Heart right ventricle (tissue), 16 donors: ENCODE results near the gene C10orf71. TPM values are rescaled to one million over a fixed set of nuclear protein-coding genes. Genes with fewer than 3 reads are reported as not detected.

Source experiments
- ATAC-seq, 8 donors: fragments of 200-7000 bp; cut with Tn5 transposase; one replicate each; pipeline ENCODE4 v1.9.1; 2020; ENCODE audit warnings: mild to moderate bottlenecking in 8 of 8, moderate library complexity in 8 of 8, moderate number of reproducible peaks in 1 of 8
- DNase-seq, 2 donors: peaks; one replicate each; pipeline ENCODE4 v3.0.0-alpha.2; 2020
- H3K27ac ChIP-seq, 10 donors: fragments of 200-600 bp; sonication (generic) in 2 of 10; one replicate each; pipeline versions ENCODE4 v1.5.0 to v1.8.0; 2020 to 2022; ENCODE audit warnings: mild to moderate bottlenecking in 3 of 10
- H3K27me3 ChIP-seq, 7 donors: fragments of 200-600 bp; one replicate each; pipeline ENCODE4 v1.8.0; 2021 to 2022; ENCODE audit warnings: mild to moderate bottlenecking in 2 of 7
- H3K36me3 ChIP-seq, 9 donors: fragments of 200-600 bp; sonication (generic) in 1 of 9; one replicate each; pipeline versions ENCODE4 v1.5.0 to v1.8.0; 2020 to 2022; ENCODE audit warnings: mild to moderate bottlenecking in 2 of 9
- H3K4me1 ChIP-seq, 9 donors: fragments of 200-600 bp; sonication (generic) in 1 of 9; one replicate each; pipeline versions ENCODE4 v1.5.0 to v1.8.0; 2020 to 2022; ENCODE audit warnings: mild to moderate bottlenecking in 4 of 9
- H3K4me3 ChIP-seq, 10 donors: fragments of 200-600 bp; sonication (generic) in 2 of 10; one replicate each; pipeline versions ENCODE4 v1.5.0 to v1.8.0; 2020 to 2022; ENCODE audit warnings: mild to moderate bottlenecking in 7 of 10, moderate library complexity in 2 of 10
- H3K9me3 ChIP-seq, 11 donors: fragments of 200-600 bp in 10 of 11; sonication (generic) in 2 of 11; one replicate each; pipeline versions ENCODE4 v1.5.0 to v1.8.0; 2013 to 2022; ENCODE audit warnings: mild to moderate bottlenecking in 2 of 11, control low read depth in 1 of 11, moderate library complexity in 1 of 11
- WGBS, 2 donors: extraction: QIAGEN DNeasy Blood & Tissue Kit; methylation state at CpG; one replicate each; pipeline ENCODE4 v1.1.7; 2013; ENCODE audit warnings: inconsistent platforms in 1 of 2; 5-methylcytosine and 5-hydroxymethylcytosine counted together
- intact Hi-C, 10 donors: fragments of 100-400 bp; cut with DNase I; formaldehyde crosslinking; loops; one replicate each; pipeline versions ENCODE4 v1.11.1 to v1.14.2; 2022
- polyA plus RNA-seq, 2 donors: library from polyadenylated mRNA; stranded (reverse); fragments of 200-250 nt; gene quantifications; one replicate each; pipeline ENCODE4 v1.2.3, GENCODE V29; 2013
- total RNA-seq, 10 donors: library from RNA; stranded (reverse); fragmentation: NEBNext Ultra II Directional in 3 of 10; extraction: Animal tissue kit (Norgen Biotek cat#: 25700) in 3 of 10; gene quantifications; one replicate each; pipeline versions ENCODE4 v1.2.1 to v1.2.4, GENCODE V29; 2021 to 2023
- TF ChIP-seq, protein P1 (sequence below), 9 donors: fragments of 200-600 bp; sonication (generic) in 2 of 9; IDR thresholded peaks; one replicate each; pipeline versions ENCODE4 v1.5.0 to v1.8.0; 2021 to 2022; ENCODE audit warnings: antibody characterized with exemption in 9 of 9, mild to moderate bottlenecking in 5 of 9, moderate library complexity in 1 of 9
- donor health status: Arrhythmogenic right ventricular cardiomyopathy.
- donor health status: ischemic (EF 13 %, LVEDD 7.1; RV severe dilation, severe dysfunction).
- donor health status: healthy with polysubstance abuse.
- donor health status: DM: no; HTN: yes; CAD: no.
- donor health status: DM: no; HTN: no; CAD: no.
- donor health status: ischemic (EF 25% LVEDD 6.9; RV normal size, moderate dysfunction).
- donor health status: ischemic (EF 25% LVEDD 5.7; RV mildly dilated, moderate dysfunction).
- donor health status: healthy.
- donor health status: DM: yes; HTN: yes; CAD: no.
- donor health status: Ischemic cardiomyopathy.
- donor health status: ischemic (EF 35%, LVEDD 5.7; RV mildly dilated, moderate dysfunction).
- donor health status: nonischemic (EF 11% LVEDD 7.7; RV severe dilation, severe dysfunction).
- donor health status: DM: yes; HTN: yes; CAD: no.
- donor health status: PGD.
- donor health status: ischemic (EF 29% LVEDD 5.4; RV normal size, mild dysfunction).
- donor health status: nonischemic (EF 23%, LVEDD 6.1; RV moderate dilation, normal function).

The C10orf71 gene
- total and polyA plus RNA-seq, 12 donors = 3.6 to 225 (median 149) TPM

DNA sequence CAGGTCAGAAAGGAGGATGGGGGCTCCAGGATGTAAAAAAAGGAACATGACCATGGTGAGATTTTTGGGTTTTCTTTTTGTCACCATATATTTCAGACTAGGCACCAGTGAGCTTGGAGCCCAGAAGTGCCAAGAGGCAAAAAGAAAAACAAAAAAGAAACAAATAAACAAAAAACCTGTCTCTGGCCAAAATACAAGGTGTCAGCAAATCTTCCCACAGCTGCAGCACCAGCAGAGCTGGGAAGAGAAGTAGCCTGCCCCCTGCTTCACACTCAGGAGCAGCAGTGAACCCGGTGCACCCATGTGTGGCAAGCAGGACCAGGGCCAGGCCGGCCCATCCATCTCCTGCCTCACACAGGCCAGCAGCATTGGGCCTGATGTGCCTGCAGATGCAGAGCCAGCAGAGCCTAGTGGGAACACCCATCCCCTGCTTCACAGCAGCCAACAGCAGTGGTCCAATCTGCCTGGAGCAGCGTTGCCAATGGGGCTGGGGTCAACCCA, 34.7 kb upstream of the C10orf71 start:
- ATAC-seq (no peak), DNase-seq (no peak)
- peaks cover 0 to 36% (median 15%) of the 10 kb centered on the region in 11 donors for H3K9me3 ChIP-seq
- WGBS, 2 donors = 92 to 98% methylated on average over 3 of the region's 3 CpGs
- intact Hi-C loops = no loop called here
- TF ChIP-seq, protein P1, sequence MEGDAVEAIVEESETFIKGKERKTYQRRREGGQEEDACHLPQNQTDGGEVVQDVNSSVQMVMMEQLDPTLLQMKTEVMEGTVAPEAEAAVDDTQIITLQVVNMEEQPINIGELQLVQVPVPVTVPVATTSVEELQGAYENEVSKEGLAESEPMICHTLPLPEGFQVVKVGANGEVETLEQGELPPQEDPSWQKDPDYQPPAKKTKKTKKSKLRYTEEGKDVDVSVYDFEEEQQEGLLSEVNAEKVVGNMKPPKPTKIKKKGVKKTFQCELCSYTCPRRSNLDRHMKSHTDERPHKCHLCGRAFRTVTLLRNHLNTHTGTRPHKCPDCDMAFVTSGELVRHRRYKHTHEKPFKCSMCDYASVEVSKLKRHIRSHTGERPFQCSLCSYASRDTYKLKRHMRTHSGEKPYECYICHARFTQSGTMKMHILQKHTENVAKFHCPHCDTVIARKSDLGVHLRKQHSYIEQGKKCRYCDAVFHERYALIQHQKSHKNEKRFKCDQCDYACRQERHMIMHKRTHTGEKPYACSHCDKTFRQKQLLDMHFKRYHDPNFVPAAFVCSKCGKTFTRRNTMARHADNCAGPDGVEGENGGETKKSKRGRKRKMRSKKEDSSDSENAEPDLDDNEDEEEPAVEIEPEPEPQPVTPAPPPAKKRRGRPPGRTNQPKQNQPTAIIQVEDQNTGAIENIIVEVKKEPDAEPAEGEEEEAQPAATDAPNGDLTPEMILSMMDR (IDR thresholded peaks at IDR 0.05) = no peak
- no peak overlapping the region for H3K4me3 ChIP-seq
- no peaks in the 10 kb centered on the region for H3K36me3 ChIP-seq
- no peaks in the 10 kb centered on the region for H3K27me3 ChIP-seq
- no peak overlapping the region for H3K27ac ChIP-seq
- no peaks in the 10 kb centered on the region for H3K4me1 ChIP-seq

DNA sequence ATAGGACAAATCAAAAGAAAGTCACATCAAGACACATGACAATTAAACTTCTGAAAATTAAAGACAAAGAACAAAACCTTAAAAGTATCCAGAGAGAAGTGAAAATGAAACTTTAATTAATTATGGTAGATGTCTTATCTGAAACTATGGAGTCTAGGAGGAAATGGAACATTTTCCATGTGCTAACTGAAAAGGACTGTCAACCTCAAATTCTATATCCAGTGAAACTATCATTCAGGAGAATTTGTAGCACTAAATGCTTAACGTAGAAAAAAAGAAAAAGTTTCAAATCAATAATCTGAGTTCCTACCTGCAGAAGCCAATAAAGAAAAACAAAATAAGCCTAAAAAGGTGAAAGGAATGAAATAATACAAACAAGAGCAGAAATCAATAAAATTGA, 33.1 kb upstream of the C10orf71 start:
- WGBS, 2 donors = 92 to 100% methylated on average over 1 of the region's 1 CpG

DNA sequence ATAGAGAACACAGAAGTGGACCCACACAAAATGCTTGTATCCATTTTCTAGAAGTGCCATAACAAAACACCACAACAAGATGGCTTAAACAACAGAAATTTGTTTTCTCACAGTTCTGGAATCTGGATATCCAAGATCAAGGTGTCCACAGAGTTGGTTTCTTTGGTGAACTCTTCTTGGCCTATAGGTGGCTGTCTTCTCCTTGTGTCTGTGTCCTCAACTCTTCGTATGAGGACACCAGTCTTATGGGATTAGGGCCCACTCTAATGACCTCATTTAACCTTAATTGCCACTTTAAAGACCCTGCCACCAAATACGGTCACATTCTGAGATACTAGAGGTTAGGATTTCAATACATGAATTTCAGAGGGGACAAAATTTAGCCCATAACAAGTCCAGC, 30.8 kb upstream of the C10orf71 start:
- no peak for ATAC-seq
- peaks cover 0 to 36% (median 15%) of the 10 kb centered on the region in 11 donors for H3K9me3 ChIP-seq
- H3K36me3 ChIP-seq = no peaks in the 10 kb centered on the region
- intact Hi-C loops = no loop called here
- peaks cover 13 to 33% (median 24%) of the 10 kb centered on the region in 9 donors for H3K4me1 ChIP-seq
- H3K27me3 ChIP-seq = no peaks in the 10 kb centered on the region
- TF ChIP-seq, protein P1 (IDR thresholded peaks at IDR 0.05) = peak in 1 of 9 donors; percentile 18
- no peak overlapping the region for H3K27ac ChIP-seq
- DNase-seq = no peak
- 78 to 79% methylated on average over 2 of the region's 2 CpGs for WGBS, 2 donors
- no peak overlapping the region for H3K4me3 ChIP-seq

More for the DNA sequence above, 33.1 kb upstream of the C10orf71 start:
- TF ChIP-seq, protein P1 (IDR thresholded peaks at IDR 0.05) = no peak
- intact Hi-C loops = no loop called here
- ATAC-seq (no peak), DNase-seq (no peak)
- H3K27ac ChIP-seq = no peak overlapping the region
- peaks cover 0 to 36% (median 15%) of the 10 kb centered on the region in 11 donors for H3K9me3 ChIP-seq
- H3K36me3 ChIP-seq = no peaks in the 10 kb centered on the region
- H3K4me1 ChIP-seq = peaks cover 0 to 10% (median 4%) of the 10 kb centered on the region in 9 donors
- no peaks in the 10 kb centered on the region for H3K27me3 ChIP-seq
- no peak overlapping the region for H3K4me3 ChIP-seq

DNA sequence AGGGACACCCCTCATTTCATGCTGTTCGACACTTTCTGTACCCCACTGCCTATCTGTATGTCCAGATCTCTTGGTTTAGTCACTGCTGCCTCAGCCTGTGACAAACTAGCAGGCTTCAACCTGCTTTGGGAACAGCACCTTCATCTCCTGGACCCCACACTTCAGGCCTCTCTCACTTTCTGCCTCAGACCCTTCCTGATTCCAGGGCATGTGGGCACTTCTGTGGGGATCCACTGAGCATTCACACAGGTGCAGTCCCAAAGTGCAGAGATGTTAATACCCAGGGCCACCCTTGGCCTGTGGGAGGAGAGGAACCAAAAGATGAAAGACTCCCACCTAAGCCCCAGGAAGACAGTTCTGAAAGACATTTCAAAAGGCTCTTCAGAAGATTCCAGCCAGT, 29.4 kb upstream of the C10orf71 start:
- Histone ChIP-seq H3K27me3 (no peaks in the 10 kb centered on the region), H3K36me3 (no peaks in the 10 kb centered on the region), H3K9me3 (peaks cover 0 to 35% (median 15%) of the 10 kb centered on the region in 11 donors), H3K27ac (no peak overlapping the region), H3K4me1 (peaks cover 13 to 39% (median 25%) of the 10 kb centered on the region in 9 donors), H3K4me3 (no peak overlapping the region)
- 94 to 100% methylated on average over 1 of the region's 1 CpG for WGBS, 2 donors
- DNase-seq = no peak
- intact Hi-C loops = no loop called here
- no peak for ATAC-seq
- TF ChIP-seq, protein P1 (IDR thresholded peaks at IDR 0.05) = no peak
